Measurements from ENCODE around the gene TMEM163.

Gene TMEM163

DNA sequence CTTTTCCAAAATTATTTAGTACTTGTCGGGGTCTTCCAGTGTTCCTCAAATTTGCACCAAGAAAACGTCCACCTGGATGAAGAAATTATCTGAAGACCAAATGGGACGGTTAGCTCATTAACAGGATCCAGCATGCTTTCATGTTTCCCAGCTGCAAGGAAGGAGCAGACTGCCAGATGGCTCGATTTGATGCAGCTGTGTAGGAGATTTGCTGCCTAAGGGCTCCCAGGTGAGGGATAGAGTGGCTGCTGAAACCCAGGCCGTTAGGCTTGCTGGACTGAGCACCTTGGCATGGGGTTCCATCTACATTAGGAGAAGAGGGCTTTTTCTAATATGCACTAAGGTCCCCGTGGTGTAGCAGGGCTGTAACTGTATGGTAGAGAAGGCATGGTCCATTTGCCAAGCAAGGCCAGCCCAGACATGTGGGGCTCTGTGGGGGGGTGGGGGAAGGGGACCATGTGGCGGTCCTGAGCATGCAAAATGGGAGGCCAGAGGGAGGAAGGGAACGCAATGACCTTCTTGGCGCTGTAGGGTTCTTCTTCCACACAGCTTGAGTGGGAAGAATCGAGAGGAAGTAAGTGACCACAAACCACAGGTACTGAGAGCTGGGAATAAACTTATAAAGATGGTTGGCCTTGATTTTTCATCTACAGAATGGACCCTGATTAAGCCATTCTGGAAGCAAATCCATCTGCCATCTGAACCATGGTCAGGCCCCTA lies 144.0 kb downstream of the TMEM163 start:
- 74% methylated on average over 9 of the region's 10 CpGs for WGBS
- peaks cover 34% of the 10 kb centered on the region for H3K79me1 ChIP-seq (replicated peaks; ENCODE audit: low read length, poor library complexity, severe bottlenecking)
- no peak overlapping the region for H2BK12ac ChIP-seq (ENCODE audit: low read length in 2 of 2)
- no peak overlapping the region for H3K4ac ChIP-seq (ENCODE audit: low read depth in 1 of 2, low read length in 2 of 2)
- peaks cover 0 to 6% of the 10 kb centered on the region in 2 experiments for H3K27me3 ChIP-seq (ENCODE audit: control insufficient read depth in 1 of 2, insufficient read depth in 1 of 2, low read length in 2 of 2)
- no peak overlapping the region for H3K27ac ChIP-seq (ENCODE audit: low read length, poor library complexity, severe bottlenecking)
- no peak overlapping the region for H4K8ac ChIP-seq (ENCODE audit: low read length)
- H2BK5ac ChIP-seq (ENCODE audit: low read depth, low read length, poor library complexity, severe bottlenecking) = no peak overlapping the region
- H3K18ac ChIP-seq (ENCODE audit: low read depth in 1 of 2, low read length in 2 of 2) = no peak overlapping the region
- H3K9ac ChIP-seq (ENCODE audit: low read length) = no peak overlapping the region
- H3K4me2 ChIP-seq (ENCODE audit: low read length, poor library complexity, severe bottlenecking) = no peak overlapping the region
- peaks cover 6% of the 10 kb centered on the region for H3K4me1 ChIP-seq (ENCODE audit: control insufficient read depth, insufficient read depth, low read depth, low read length)
- H4K91ac ChIP-seq (ENCODE audit: low read length) = no peak overlapping the region
- H2AK5ac ChIP-seq (ENCODE audit: low read length, severe bottlenecking) = no peak overlapping the region
- H3K23ac ChIP-seq (ENCODE audit: low read length in 2 of 2) = no peak overlapping the region
- no peaks in the 10 kb centered on the region for H3K9me3 ChIP-seq (ENCODE audit: control insufficient read depth, low read length)
- H2AFZ ChIP-seq (ENCODE audit: low read depth, low read length) = no peak overlapping the region
- no peaks in the 10 kb centered on the region for H3K36me3 ChIP-seq (ENCODE audit: control insufficient read depth in 1 of 2, insufficient read depth in 2 of 2, low read depth in 1 of 2, low read length in 2 of 2)
- H2BK120ac ChIP-seq (ENCODE audit: low read depth, low read length) = no peak overlapping the region
- H3K4me3 ChIP-seq (ENCODE audit: insufficient read depth in 1 of 2, low read depth in 1 of 2, low read length in 2 of 2) = no peak overlapping the region
- DNase-seq = no peak
- no peak overlapping the region for H3K14ac ChIP-seq (ENCODE audit: low read length in 2 of 2)
- no peak overlapping the region for H2BK15ac ChIP-seq (ENCODE audit: low read depth, poor library complexity, severe bottlenecking)

DNA sequence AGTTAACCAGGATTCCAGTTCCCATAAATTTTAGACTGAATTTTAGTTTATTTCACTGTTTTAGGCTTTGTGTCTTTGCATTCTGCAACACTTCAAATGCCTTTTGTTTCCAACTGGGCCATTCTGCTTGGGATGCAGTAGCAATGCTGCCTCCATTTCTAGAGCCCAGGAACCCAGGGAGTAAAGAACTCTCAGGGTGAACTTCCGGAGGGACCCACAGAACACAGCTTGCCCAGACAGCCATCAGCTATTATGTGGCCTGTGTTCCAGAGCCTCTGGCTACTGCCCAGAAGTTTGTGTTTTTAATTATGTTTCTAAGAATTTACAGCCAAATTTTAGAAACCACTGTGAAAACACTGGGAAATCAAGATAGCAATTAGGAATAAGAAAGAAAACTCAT lies 145.1 kb downstream of the TMEM163 start:
- Histone ChIP-seq H4K91ac (ENCODE audit: low read length) (no peak overlapping the region), H2AFZ (ENCODE audit: low read depth, low read length) (no peak overlapping the region), H3K23ac (ENCODE audit: low read length in 2 of 2) (no peak overlapping the region), H3K4me2 (ENCODE audit: low read length, poor library complexity, severe bottlenecking) (no peak overlapping the region), H3K14ac (ENCODE audit: low read length in 2 of 2) (no peak overlapping the region), H3K9me3 (ENCODE audit: control insufficient read depth, low read length) (no peaks in the 10 kb centered on the region), H3K36me3 (ENCODE audit: control insufficient read depth in 1 of 2, insufficient read depth in 2 of 2, low read depth in 1 of 2, low read length in 2 of 2) (no peaks in the 10 kb centered on the region), H3K4me1 (ENCODE audit: control insufficient read depth, insufficient read depth, low read depth, low read length) (peaks cover 6% of the 10 kb centered on the region), H2BK12ac (ENCODE audit: low read length in 2 of 2) (no peak overlapping the region), H3K4ac (ENCODE audit: low read depth in 1 of 2, low read length in 2 of 2) (no peak overlapping the region), H2AK5ac (ENCODE audit: low read length, severe bottlenecking) (no peak overlapping the region), H2BK15ac (ENCODE audit: low read depth, poor library complexity, severe bottlenecking) (no peak overlapping the region), H3K9ac (ENCODE audit: low read length) (no peak overlapping the region), H3K27ac (ENCODE audit: low read length, poor library complexity, severe bottlenecking) (no peak overlapping the region), H2BK120ac (ENCODE audit: low read depth, low read length) (no peak overlapping the region), H2BK5ac (ENCODE audit: low read depth, low read length, poor library complexity, severe bottlenecking) (no peak overlapping the region), H3K27me3 (ENCODE audit: control insufficient read depth in 1 of 2, insufficient read depth in 1 of 2, low read length in 2 of 2) (peaks cover 0 to 10% of the 10 kb centered on the region in 2 experiments), H3K79me1 (replicated peaks; ENCODE audit: low read length, poor library complexity, severe bottlenecking) (peaks cover 34% of the 10 kb centered on the region), H3K4me3 (ENCODE audit: insufficient read depth in 1 of 2, low read depth in 1 of 2, low read length in 2 of 2) (no peak overlapping the region), H3K18ac (ENCODE audit: low read depth in 1 of 2, low read length in 2 of 2) (no peak overlapping the region), H4K8ac (ENCODE audit: low read length) (no peak overlapping the region)
- no peak for DNase-seq
- WGBS = 100% methylated on average over 1 of the region's 1 CpG

DNA sequence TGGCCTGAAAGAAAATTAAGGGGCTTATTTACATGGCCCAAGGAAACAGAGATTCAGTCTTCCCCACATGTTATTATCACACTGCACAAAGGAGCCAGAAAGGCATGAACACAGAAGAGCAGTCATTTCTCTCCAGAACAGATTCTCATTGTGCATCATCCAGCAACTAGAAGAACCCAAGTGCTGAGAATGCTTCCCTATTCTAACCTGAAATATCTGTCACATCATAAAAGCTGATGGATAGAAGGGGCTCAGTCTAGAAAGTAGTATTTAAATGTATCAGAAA lies 145.8 kb downstream of the TMEM163 start:
- no peak overlapping the region for H3K9ac ChIP-seq (ENCODE audit: low read length)
- no peak overlapping the region for H2BK120ac ChIP-seq (ENCODE audit: low read depth, low read length)
- no peak overlapping the region for H2BK5ac ChIP-seq (ENCODE audit: low read depth, low read length, poor library complexity, severe bottlenecking)
- H3K4me2 ChIP-seq (ENCODE audit: low read length, poor library complexity, severe bottlenecking) = no peak overlapping the region
- no peak overlapping the region for H3K4me3 ChIP-seq (ENCODE audit: insufficient read depth in 1 of 2, low read depth in 1 of 2, low read length in 2 of 2)
- no peak overlapping the region for H3K27ac ChIP-seq (ENCODE audit: low read length, poor library complexity, severe bottlenecking)
- no peak overlapping the region for H4K91ac ChIP-seq (ENCODE audit: low read length)
- H3K14ac ChIP-seq (ENCODE audit: low read length in 2 of 2) = no peak overlapping the region
- no peak overlapping the region for H4K8ac ChIP-seq (ENCODE audit: low read length)
- no peaks in the 10 kb centered on the region for H3K36me3 ChIP-seq (ENCODE audit: control insufficient read depth in 1 of 2, insufficient read depth in 2 of 2, low read depth in 1 of 2, low read length in 2 of 2)
- no peak overlapping the region for H2BK15ac ChIP-seq (ENCODE audit: low read depth, poor library complexity, severe bottlenecking)
- peaks cover 0 to 10% of the 10 kb centered on the region in 2 experiments for H3K27me3 ChIP-seq (ENCODE audit: control insufficient read depth in 1 of 2, insufficient read depth in 1 of 2, low read length in 2 of 2)
- H3K9me3 ChIP-seq (ENCODE audit: control insufficient read depth, low read length) = no peaks in the 10 kb centered on the region
- peaks cover 6% of the 10 kb centered on the region for H3K4me1 ChIP-seq (ENCODE audit: control insufficient read depth, insufficient read depth, low read depth, low read length)
- DNase-seq = no peak
- no peak overlapping the region for H2AK5ac ChIP-seq (ENCODE audit: low read length, severe bottlenecking)
- H2BK12ac ChIP-seq (ENCODE audit: low read length in 2 of 2) = no peak overlapping the region
- no peak overlapping the region for H3K18ac ChIP-seq (ENCODE audit: low read depth in 1 of 2, low read length in 2 of 2)
- H3K79me1 ChIP-seq (replicated peaks; ENCODE audit: low read length, poor library complexity, severe bottlenecking) = peaks cover 34% of the 10 kb centered on the region
- no peak overlapping the region for H3K4ac ChIP-seq (ENCODE audit: low read depth in 1 of 2, low read length in 2 of 2)
- no peak overlapping the region for H3K23ac ChIP-seq (ENCODE audit: low read length in 2 of 2)
- H2AFZ ChIP-seq (ENCODE audit: low read depth, low read length) = no peak overlapping the region

DNA sequence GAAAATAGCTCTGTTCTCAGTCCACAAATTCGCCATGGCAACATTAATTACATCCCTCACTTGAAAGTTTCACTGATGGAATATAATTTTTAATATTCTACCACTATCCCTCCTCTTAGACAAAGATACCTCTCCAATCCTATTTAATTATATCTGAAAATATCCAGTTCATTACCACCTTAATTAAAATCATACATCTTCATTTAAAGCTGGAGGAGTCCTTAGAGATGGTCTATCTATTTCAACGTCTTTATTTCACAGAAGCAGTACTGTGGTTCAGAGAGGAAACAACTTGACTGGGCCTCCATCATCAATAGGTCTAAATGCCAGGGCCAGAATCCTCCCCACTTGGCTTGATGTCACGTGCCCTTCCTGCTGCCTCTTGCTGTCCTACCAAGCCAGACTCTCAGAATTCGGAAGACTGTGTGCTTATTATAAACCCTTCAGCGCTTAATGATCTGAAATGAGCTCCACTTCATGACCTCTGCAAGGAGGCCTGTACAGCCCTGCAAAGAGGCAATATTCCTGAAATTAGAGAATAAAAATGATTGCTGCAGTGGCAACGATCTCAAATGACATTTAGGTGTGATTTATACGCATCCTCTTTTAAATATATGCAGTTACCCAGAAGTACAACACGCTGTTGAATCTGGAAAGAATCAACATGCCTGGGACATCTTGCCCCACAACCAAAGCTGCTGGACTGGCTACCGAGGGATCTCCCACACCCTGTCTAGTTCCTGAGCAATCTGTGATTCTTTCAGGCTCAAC lies 146.3 kb downstream of the TMEM163 start:
- no peak overlapping the region for H3K9ac ChIP-seq (ENCODE audit: low read length)
- no peak for DNase-seq
- H3K14ac ChIP-seq (ENCODE audit: low read length in 2 of 2) = no peak overlapping the region
- H4K91ac ChIP-seq (ENCODE audit: low read length) = no peak overlapping the region
- no peak overlapping the region for H3K4me2 ChIP-seq (ENCODE audit: low read length, poor library complexity, severe bottlenecking)
- H3K18ac ChIP-seq (ENCODE audit: low read depth in 1 of 2, low read length in 2 of 2) = no peak overlapping the region
- no peak overlapping the region for H3K23ac ChIP-seq (ENCODE audit: low read length in 2 of 2)
- no peaks in the 10 kb centered on the region for H3K9me3 ChIP-seq (ENCODE audit: control insufficient read depth, low read length)
- no peak overlapping the region for H3K4ac ChIP-seq (ENCODE audit: low read depth in 1 of 2, low read length in 2 of 2)
- no peak overlapping the region for H3K27ac ChIP-seq (ENCODE audit: low read length, poor library complexity, severe bottlenecking)
- no peak overlapping the region for H2BK15ac ChIP-seq (ENCODE audit: low read depth, poor library complexity, severe bottlenecking)
- H2BK120ac ChIP-seq (ENCODE audit: low read depth, low read length) = no peak overlapping the region
- no peaks in the 10 kb centered on the region for H3K36me3 ChIP-seq (ENCODE audit: control insufficient read depth in 1 of 2, insufficient read depth in 2 of 2, low read depth in 1 of 2, low read length in 2 of 2)
- 79% methylated on average over 9 of the region's 9 CpGs for WGBS
- no peak overlapping the region for H2AK5ac ChIP-seq (ENCODE audit: low read length, severe bottlenecking)
- no peak overlapping the region for H4K8ac ChIP-seq (ENCODE audit: low read length)
- H3K4me1 ChIP-seq (ENCODE audit: control insufficient read depth, insufficient read depth, low read depth, low read length) = peaks cover 6% of the 10 kb centered on the region
- H2BK12ac ChIP-seq (ENCODE audit: low read length in 2 of 2) = no peak overlapping the region
- peaks cover 0 to 10% of the 10 kb centered on the region in 2 experiments for H3K27me3 ChIP-seq (ENCODE audit: control insufficient read depth in 1 of 2, insufficient read depth in 1 of 2, low read length in 2 of 2)
- no peak overlapping the region for H3K4me3 ChIP-seq (ENCODE audit: insufficient read depth in 1 of 2, low read depth in 1 of 2, low read length in 2 of 2)
- H3K79me1 ChIP-seq (replicated peaks; ENCODE audit: low read length, poor library complexity, severe bottlenecking) = peaks cover 37% of the 10 kb centered on the region
- H2BK5ac ChIP-seq (ENCODE audit: low read depth, low read length, poor library complexity, severe bottlenecking) = no peak overlapping the region
- H2AFZ ChIP-seq (ENCODE audit: low read depth, low read length) = no peak overlapping the region

Measured in mesenchymal stem cell (in vitro differentiated cells and primary cell).